LoVo (cell line): Measurements from ENCODE around the gene ASTN2.

Experiments
- DNase-seq: peaks from one replicate; pipeline ENCODE4 v3.0.0-alpha.2; 2016; ENCODE audit warnings: low spot score

ASTN2 gene

DNA sequence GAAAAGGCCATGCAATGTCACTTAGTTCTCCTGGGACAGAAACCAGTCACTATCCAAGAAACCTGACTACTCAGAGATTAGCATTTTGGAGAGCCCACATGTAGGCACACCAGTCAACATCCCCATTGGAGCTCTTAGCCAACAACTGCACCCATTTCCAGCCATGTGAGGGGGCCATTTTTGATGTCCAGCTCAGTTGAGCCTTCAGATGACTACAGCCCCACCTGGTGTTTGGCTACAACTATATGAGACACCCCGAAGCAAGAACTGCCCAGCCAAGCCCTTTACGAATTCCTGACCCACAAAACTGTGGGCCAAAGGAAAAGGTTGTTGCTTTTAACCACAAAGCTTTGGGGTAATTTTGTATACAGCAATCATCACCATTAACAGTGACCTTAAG is 300.1 kb downstream of the ASTN2 start:
- no peak for DNase-seq

DNA sequence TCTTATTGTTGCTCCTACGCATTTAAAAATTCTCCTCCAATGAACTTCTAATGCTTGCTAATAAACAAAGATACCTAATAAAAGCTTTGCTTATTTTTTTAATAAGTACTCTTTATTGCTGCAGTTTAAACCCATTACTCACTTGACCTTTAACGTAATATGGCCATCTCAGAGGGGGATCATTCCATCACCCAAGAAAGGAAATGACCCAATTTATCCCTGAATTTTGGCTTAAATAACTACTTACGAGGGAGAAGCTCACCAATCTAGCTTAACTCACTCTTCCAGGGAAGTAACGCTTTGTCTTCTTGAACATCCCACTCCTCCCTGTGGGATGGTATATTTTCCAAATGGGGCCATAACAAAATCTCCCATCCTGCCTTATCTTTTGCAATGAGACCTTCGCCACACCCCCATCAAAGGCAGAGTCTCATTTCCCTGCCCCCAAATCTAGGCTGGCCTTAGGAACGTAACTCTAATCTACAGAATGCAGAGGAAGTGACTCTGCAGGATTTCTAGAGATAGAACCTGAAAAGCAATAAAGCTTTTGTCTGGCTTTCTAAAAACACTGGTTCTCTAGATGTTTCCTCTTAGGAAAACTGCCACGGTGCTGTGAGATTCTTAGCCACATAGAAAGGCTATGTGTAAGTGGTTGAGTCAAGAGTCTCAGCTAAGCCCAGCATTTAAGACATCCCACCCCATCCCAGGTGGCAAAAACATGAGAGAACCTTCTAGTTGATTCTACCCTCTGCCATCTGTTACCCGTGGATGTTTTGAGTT is 310.0 kb downstream of the ASTN2 start:
- no peak for DNase-seq

DNA sequence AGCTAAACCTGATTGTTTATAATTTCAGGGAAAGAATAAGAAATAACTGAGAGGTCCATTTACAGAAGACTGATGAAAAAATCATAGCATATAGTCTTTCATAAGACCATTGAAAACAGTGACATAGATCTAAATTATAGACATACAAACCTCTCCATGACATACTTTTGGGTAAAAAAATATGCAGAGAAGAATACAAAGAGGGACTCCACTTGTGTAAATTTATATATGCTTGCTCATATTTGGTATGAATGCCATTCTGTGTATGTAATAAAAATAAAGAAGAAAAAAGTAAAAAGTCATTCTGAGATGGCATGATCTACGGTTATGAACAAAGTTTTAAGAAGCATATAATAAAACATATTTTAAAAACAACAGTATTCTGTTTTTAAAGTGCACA is 310.7 kb downstream of the ASTN2 start:
- DNase-seq: no peak

DNA sequence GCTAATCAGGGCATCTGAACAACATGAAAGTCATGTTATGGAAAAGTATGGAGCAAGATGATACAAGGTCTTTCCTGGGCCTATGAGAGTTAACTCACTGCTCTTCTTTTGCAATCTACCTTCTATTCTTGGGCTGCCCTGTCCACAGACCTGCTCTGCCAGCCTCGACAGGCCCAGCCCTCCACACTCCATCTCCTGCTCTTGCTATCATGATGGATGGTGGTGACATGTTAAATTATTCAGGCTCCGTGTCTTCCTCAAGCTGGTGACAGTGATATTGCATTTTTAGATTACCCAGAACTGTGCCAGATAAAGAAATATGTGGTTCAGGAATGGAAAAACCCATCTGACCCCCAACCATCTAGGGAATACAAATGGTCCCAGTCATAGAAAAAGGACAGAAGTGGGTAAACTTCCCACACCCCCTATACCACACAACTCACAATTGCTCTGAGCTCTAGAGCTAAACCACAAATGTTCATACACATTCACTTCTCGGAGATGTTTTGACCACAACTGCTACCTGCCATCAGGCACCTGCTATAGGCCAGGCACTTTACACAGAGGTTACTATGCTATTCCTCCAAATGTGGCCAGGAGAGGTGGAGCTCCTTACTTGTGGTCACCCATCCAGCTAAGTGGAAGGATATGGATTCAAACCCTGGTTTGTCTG is 311.3 kb downstream of the ASTN2 start:
- no peak for DNase-seq

- DNase-seq: no peak
Observed at GRCh38 chr9:117101008-117101407, 313.8 kb downstream of the ASTN2 start.

DNA sequence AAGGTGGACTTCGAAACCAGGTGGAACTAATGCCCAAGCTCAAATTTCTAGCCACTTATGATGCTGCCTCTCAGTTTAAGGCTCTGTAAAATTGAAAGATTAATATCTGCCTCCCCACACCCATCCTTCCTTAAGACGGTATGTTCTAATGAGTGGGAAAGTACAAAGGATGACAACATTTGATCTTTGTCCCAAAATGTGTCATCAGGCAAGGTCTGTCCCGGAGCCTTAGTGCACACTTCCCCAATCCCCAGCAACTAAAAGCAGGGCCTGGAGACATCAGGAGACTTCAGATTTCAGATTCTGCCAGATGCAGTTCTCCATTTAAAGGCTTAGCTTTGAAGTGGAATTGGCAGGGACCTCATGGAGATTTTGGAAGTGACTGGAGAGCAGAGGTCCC is 316.5 kb downstream of the ASTN2 start:
- no peak for DNase-seq

DNA sequence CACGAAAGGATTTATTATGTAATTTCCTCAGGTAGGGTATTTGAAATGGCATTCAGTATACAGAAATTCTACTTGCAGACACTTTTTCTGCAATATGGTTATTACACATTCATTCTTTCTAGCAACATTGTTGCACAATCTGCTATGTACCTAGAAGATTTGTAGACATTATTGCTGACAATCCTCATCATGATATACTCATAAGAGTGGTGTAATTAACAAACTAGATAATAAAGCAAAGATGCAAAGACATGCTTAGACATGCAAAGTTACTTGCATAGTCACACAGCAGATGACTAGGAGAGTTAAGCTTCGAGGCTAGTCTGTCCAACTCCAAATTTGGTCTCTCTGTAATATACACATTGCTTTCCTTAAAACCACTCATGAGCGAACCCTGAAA is 317.1 kb downstream of the ASTN2 start:
- no peak for DNase-seq

DNA sequence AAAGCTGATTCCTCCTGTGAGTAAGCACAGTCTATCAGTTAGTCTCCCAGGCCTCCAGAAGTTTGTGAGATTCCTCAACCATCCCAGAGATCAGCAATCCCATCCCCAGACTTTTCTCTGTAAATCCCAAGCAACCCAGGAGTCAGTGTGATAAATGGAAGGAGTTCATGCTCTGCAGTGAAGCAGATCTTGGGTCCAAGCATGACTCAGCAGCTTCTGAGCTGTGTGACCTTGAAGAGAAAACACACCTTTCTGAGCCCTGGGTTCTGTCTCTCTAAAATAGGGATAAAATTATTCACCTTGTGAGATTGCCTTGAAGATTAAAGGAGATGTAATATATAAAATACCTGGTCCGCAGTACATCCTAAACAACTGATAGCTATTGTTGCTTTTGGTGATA is 318.7 kb downstream of the ASTN2 start:
- no peak for DNase-seq

DNA sequence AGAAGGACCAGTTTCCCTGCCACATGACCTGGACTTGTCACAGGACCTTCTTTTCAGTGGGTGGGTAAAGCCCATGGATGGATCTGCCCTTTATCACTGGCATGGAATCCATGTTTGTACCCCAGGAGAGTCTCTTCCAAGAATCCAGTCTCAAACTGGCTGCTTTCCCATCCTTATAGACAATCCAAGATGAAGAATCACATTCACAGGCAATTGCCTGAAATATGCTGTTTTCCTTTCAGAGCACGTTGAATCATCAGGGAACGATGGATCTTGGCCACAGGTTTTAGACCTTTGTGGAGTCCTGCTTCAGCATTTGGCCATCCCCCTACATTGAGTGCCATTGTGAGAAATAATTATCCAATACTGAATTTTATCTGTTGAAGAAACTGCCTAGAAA is 319.8 kb downstream of the ASTN2 start:
- no peak for DNase-seq

DNA sequence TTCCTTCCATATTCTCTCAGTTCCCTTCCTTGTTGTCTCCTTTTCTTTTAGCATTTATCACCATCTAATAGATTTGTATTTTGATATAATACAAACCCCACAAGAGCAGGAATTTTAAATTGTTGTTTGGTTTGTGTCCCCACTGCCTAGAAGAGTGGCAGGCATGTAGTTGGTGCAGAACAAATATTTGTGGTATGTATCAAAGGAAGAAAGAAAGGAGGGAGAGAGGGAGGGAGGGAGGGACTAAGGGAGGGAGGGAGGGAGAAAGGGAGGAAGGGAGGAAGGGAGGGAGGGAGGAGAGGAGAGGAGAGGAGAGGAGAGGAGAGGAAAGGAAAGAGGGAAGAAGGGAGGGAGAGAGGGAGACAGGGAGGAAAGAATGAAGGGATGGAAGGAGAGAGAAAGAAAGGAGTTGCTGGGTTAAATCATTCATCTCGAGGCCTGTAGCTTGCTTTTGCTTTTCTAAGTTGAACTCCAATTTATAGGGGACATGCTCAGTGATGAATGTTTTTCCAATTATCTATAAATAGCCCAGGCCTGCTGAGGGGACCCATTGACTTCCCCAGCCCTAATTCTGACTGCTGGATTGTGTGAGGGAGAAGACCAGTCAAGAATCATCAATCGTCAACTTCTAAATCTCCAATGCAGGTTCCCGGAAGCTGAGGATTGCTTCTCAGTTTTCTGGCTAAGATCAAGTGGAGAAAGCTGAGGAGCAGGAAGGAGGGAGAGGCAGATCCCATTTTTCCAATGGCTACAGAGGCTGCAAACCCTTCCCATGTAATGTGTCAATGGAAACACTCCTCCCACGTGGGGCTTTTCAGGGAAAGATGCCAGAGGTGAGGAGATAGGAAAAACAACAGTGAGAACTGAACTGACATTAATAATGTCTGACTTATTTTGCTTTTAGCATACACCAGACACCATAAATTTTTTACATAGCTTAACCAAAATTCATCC is 320.7 kb downstream of the ASTN2 start:
- DNase-seq: no peak

- DNase-seq: peak; percentile 3
Observed at GRCh38 chr9:117092582-117092981, 322.3 kb downstream of the ASTN2 start.

GRCh38 chr9:117091529-117091928 is 323.3 kb downstream of the ASTN2 start:
- DNase-seq: no peak

- DNase-seq: no peak
Observed at GRCh38 chr9:117088786-117089185, 326.1 kb downstream of the ASTN2 start.

- no peak for DNase-seq
Observed at GRCh38 chr9:117088140-117088539, 326.7 kb downstream of the ASTN2 start.

- DNase-seq: no peak
Observed at GRCh38 chr9:117084221-117084620, 330.6 kb downstream of the ASTN2 start.

GRCh38 chr9:117083559-117083958 is 331.3 kb downstream of the ASTN2 start:
- DNase-seq: no peak

GRCh38 chr9:117081641-117082317 is 333.1 kb downstream of the ASTN2 start:
- no peak for DNase-seq

DNA sequence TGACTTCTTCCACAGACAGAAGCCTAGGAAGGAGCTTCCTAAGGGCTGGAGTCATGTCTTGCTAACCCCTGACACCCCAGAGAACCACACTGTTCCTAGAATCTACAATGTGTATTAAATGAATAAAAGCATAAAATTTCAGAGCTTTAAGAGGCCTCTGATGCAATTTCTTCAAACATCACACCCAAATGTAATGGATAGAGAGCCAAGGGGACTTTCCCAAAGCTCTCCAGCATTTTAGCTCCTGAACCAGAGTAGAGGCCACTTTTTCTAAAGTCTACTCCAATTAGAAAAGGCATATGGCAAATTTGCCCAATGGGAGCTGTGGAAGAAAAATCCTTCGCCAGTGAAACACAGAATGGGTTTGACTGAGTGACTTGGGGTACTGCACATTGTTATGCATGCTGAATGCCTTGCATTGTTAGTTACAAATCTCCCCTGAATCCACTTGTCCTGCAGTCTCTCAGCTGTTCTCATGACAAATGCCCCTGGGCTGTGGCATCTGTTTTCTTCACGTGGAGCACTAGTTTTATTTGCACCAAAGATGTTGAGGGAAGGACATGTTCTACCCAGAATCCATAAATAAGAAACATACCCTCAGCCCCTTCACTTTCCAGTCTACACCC is 334.0 kb downstream of the ASTN2 start:
- DNase-seq: no peak

- no peak for DNase-seq
Observed at GRCh38 chr9:117076571-117077290, 338.1 kb downstream of the ASTN2 start.

- no peak for DNase-seq
Observed at GRCh38 chr9:117075636-117076035, 339.2 kb downstream of the ASTN2 start.
